Liver (tissue), 9 donors: ENCODE measurements around the gene SCNN1B. TPM values are rescaled to one million over a fixed set of nuclear protein-coding genes. Genes with fewer than 3 reads are reported as not detected.

ENCODE experiments used
- DNase-seq: peaks from one replicate; pipeline ENCODE4 v3.0.0-alpha.2; 2017; ENCODE audit warnings: low spot score
- H3K27ac ChIP-seq, 2 donors: one replicate each; pipeline ENCODE4 v1.7.0; 2013; ENCODE audit warnings: inconsistent platforms in 2 of 2, low read length in 2 of 2, control low read depth in 1 of 2, low read depth in 1 of 2, mild to moderate bottlenecking in 1 of 2
- H3K27me3 ChIP-seq, 4 donors: one replicate each; pipeline versions ENCODE4 v1.6.1 to v1.7.0; 2013; ENCODE audit warnings: low read length in 3 of 4, inconsistent platforms in 1 of 4, mild to moderate bottlenecking in 1 of 4, moderate library complexity in 1 of 4; ENCODE audit not compliant: control insufficient read depth in 4 of 4, insufficient read depth in 4 of 4
- H3K36me3 ChIP-seq, 4 donors: one replicate each; pipeline versions ENCODE4 v1.6.1 to v1.7.0; 2013; ENCODE audit warnings: low read length in 3 of 4, mild to moderate bottlenecking in 3 of 4, low read depth in 1 of 4, moderate library complexity in 1 of 4; ENCODE audit not compliant: control insufficient read depth in 4 of 4, insufficient read depth in 3 of 4
- H3K4me1 ChIP-seq, 4 donors: one replicate each; pipeline versions ENCODE4 v1.6.1 to v1.7.0; 2013; ENCODE audit warnings: low read length in 3 of 4, mild to moderate bottlenecking in 3 of 4, moderate library complexity in 1 of 4; ENCODE audit not compliant: control insufficient read depth in 4 of 4, insufficient read depth in 4 of 4
- H3K4me3 ChIP-seq, 3 donors: one replicate each; pipeline versions ENCODE4 v1.6.1 to v1.7.0; 2013; ENCODE audit warnings: low read length in 3 of 3, control low read depth in 1 of 3, low read depth in 1 of 3, mild to moderate bottlenecking in 1 of 3
- H3K9ac ChIP-seq, 2 donors: one replicate each; pipeline ENCODE4 v1.7.0; 2013; ENCODE audit warnings: low read length in 2 of 2, mild to moderate bottlenecking in 2 of 2, moderate library complexity in 2 of 2, control low read depth in 1 of 2, low read depth in 1 of 2
- H3K9me3 ChIP-seq, 4 donors: one replicate each; pipeline versions ENCODE4 v1.6.1 to v1.7.0; 2013; ENCODE audit warnings: low read length in 3 of 4; ENCODE audit not compliant: control insufficient read depth in 4 of 4
- FOXA2 ChIP-seq: IDR thresholded peaks from 2 replicates; pipeline ENCODE4 v1.6.1; 2016; ENCODE audit warnings: antibody characterized with exemption
- GABPA ChIP-seq, 2 donors: IDR thresholded peaks in 1 of 2; conservative IDR thresholded peaks in 1 of 2; 2 replicates each; pipeline ENCODE4 v1.6.1; 2016; ENCODE audit warnings: antibody characterized with exemption in 2 of 2, mild to moderate bottlenecking in 1 of 2, moderate library complexity in 1 of 2
- JUND ChIP-seq, 2 donors: IDR thresholded peaks; 2 replicates each; pipeline ENCODE4 v1.6.1; 2016; ENCODE audit warnings: antibody characterized with exemption in 2 of 2
- NR2F2 ChIP-seq: IDR thresholded peaks from 2 replicates; pipeline ENCODE4 v1.6.1; 2016; ENCODE audit warnings: antibody characterized with exemption
- RAD21 ChIP-seq, 2 donors: IDR thresholded peaks; 2 replicates each; pipeline ENCODE4 v1.6.1; 2016; ENCODE audit warnings: antibody characterized with exemption in 2 of 2, mild to moderate bottlenecking in 2 of 2
- RXRA ChIP-seq, 2 donors: IDR thresholded peaks; 2 replicates each; pipeline ENCODE4 v1.6.1; 2017 to 2018; ENCODE audit warnings: antibody characterized with exemption in 2 of 2, mild to moderate bottlenecking in 1 of 2
- SP1 ChIP-seq: IDR thresholded peaks from 2 replicates; pipeline ENCODE4 v1.6.1; 2018; ENCODE audit warnings: antibody characterized with exemption, mild to moderate bottlenecking
- YY1 ChIP-seq: IDR thresholded peaks from 2 replicates; pipeline ENCODE4 v1.6.1; 2016; ENCODE audit warnings: antibody characterized with exemption, mild to moderate bottlenecking
- WGBS: extraction: QIAGEN DNeasy Blood & Tissue Kit; methylation state at CpG from one replicate; pipeline ENCODE4 v1.1.7; 2013; 5-methylcytosine and 5-hydroxymethylcytosine counted together
- polyA plus RNA-seq, 2 donors: library from polyadenylated mRNA; stranded (reverse) in 1 of 2; unstranded in 1 of 2; fragments of 200-250 nt in 1 of 2; fragments of >200 nt in 1 of 2; fragmentation: Nextera tagmentation in 1 of 2; extraction: Ambion mirVana in 1 of 2; gene quantifications; one replicate each; pipeline versions ENCODE4 v1.2.1 to v1.2.3, GENCODE V29; 2013 to 2015
- total RNA-seq, 2 donors: library from RNA; depleted of rRNA; stranded (reverse); fragments of >200 nt; gene quantifications; one replicate each; pipeline ENCODE4 v1.2.3, GENCODE V29; 2014
- TF ChIP-seq, protein P1 (sequence below): IDR thresholded peaks from 2 replicates; pipeline ENCODE4 v1.6.1; 2016; ENCODE audit warnings: antibody characterized with exemption
- TF ChIP-seq, protein P2 (sequence below): fragments of 150-350 bp; IDR thresholded peaks from 2 replicates; pipeline ENCODE4 v1.5.1; 2017; ENCODE audit warnings: improper control_type of control experiment, low read depth, low read length; ENCODE audit not compliant: missing input control
- TF ChIP-seq, protein P3 (sequence below): IDR thresholded peaks from 2 replicates; pipeline ENCODE4 v1.6.1; 2016; ENCODE audit warnings: antibody characterized with exemption, mild to moderate bottlenecking
- TF ChIP-seq, protein P4 (sequence below): IDR thresholded peaks from 2 replicates; pipeline ENCODE4 v1.6.1; 2016; ENCODE audit warnings: antibody characterized with exemption
- TF ChIP-seq, protein P5 (sequence below): IDR thresholded peaks from 2 replicates; pipeline ENCODE4 v1.6.1; 2016; ENCODE audit warnings: antibody characterized with exemption
- donor health status: healthy.
- donor health status: healthy.
- donor health status: healthy.
- donor health status: healthy.
- donor health status: healthy.

Gene SCNN1B
- total and polyA plus RNA-seq, 4 donors: 0.08 to 0.17 (median 0.14) TPM; not detected in 1

DNA sequence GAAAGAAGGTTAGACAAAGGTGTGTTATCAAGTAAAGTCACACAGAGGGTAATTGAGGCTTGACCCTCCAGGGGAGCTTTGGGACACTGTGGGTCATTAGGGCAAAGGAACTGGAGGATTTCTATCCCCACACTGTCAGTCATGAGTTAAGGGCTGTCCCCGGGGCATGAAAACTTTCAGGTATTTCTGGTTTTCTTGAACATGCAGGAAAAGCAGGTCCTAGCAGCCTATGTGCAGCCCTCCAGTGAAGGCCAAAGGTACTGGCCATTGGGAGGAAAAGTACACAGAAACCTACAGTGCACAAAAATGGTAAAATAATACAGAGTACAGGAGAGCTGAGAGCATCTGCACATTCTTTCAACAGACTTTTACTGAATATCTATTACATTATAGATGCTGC lies 44.4 kb upstream of the SCNN1B start:
- WGBS: 59% methylated on average over 1 of the region's 1 CpG
- no peaks in the 10 kb centered on the region for H3K27me3 ChIP-seq
- no peak overlapping the region for H3K27ac ChIP-seq
- no peak overlapping the region for H3K9ac ChIP-seq
- no peak for DNase-seq
- no peaks in the 10 kb centered on the region for H3K9me3 ChIP-seq
- TF ChIP-seq YY1 (no peak), GABPA (IDR thresholded peaks at IDR 0.05 in 1 of 2, conservative IDR thresholded peaks at IDR 0.05 in 1 of 2) (no peak)
- no peaks in the 10 kb centered on the region for H3K4me1 ChIP-seq
- H3K36me3 ChIP-seq: no peaks in the 10 kb centered on the region
- no peak overlapping the region for H3K4me3 ChIP-seq

DNA sequence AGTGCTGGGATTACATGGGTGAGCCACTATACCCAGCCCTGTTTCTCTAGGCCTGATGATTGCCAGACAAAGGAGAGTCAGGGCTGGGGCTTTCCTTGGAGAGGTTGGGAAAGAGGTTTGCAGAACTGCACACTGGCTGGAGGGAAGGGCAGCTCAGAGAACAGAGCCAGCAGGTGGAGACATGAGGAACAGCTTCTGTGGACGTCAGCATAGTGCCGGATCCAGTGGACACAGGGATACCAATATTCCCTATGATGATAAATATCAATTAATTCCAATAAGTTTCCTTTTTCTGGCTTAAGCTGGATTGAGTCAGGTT lies 43.2 kb upstream of the SCNN1B start:
- Histone ChIP-seq H3K27me3 (no peaks in the 10 kb centered on the region), H3K9me3 (no peaks in the 10 kb centered on the region), H3K4me1 (no peaks in the 10 kb centered on the region), H3K27ac (no peak overlapping the region), H3K4me3 (no peak overlapping the region), H3K36me3 (no peaks in the 10 kb centered on the region), H3K9ac (no peak overlapping the region)
- TF ChIP-seq JUND (IDR thresholded peaks at IDR 0.05) (no peak), YY1 (no peak), FOXA2 (no peak), RAD21 (IDR thresholded peaks at IDR 0.05) (no peak), SP1 (no peak)
- TF ChIP-seq, protein P1, sequence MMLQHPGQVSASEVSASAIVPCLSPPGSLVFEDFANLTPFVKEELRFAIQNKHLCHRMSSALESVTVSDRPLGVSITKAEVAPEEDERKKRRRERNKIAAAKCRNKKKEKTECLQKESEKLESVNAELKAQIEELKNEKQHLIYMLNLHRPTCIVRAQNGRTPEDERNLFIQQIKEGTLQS: no peak
- TF ChIP-seq, protein P2, sequence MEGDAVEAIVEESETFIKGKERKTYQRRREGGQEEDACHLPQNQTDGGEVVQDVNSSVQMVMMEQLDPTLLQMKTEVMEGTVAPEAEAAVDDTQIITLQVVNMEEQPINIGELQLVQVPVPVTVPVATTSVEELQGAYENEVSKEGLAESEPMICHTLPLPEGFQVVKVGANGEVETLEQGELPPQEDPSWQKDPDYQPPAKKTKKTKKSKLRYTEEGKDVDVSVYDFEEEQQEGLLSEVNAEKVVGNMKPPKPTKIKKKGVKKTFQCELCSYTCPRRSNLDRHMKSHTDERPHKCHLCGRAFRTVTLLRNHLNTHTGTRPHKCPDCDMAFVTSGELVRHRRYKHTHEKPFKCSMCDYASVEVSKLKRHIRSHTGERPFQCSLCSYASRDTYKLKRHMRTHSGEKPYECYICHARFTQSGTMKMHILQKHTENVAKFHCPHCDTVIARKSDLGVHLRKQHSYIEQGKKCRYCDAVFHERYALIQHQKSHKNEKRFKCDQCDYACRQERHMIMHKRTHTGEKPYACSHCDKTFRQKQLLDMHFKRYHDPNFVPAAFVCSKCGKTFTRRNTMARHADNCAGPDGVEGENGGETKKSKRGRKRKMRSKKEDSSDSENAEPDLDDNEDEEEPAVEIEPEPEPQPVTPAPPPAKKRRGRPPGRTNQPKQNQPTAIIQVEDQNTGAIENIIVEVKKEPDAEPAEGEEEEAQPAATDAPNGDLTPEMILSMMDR: no peak
- TF ChIP-seq, protein P3, sequence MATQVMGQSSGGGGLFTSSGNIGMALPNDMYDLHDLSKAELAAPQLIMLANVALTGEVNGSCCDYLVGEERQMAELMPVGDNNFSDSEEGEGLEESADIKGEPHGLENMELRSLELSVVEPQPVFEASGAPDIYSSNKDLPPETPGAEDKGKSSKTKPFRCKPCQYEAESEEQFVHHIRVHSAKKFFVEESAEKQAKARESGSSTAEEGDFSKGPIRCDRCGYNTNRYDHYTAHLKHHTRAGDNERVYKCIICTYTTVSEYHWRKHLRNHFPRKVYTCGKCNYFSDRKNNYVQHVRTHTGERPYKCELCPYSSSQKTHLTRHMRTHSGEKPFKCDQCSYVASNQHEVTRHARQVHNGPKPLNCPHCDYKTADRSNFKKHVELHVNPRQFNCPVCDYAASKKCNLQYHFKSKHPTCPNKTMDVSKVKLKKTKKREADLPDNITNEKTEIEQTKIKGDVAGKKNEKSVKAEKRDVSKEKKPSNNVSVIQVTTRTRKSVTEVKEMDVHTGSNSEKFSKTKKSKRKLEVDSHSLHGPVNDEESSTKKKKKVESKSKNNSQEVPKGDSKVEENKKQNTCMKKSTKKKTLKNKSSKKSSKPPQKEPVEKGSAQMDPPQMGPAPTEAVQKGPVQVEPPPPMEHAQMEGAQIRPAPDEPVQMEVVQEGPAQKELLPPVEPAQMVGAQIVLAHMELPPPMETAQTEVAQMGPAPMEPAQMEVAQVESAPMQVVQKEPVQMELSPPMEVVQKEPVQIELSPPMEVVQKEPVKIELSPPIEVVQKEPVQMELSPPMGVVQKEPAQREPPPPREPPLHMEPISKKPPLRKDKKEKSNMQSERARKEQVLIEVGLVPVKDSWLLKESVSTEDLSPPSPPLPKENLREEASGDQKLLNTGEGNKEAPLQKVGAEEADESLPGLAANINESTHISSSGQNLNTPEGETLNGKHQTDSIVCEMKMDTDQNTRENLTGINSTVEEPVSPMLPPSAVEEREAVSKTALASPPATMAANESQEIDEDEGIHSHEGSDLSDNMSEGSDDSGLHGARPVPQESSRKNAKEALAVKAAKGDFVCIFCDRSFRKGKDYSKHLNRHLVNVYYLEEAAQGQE: no peak
- no peak for DNase-seq
- 60% methylated on average over 2 of the region's 2 CpGs for WGBS

DNA sequence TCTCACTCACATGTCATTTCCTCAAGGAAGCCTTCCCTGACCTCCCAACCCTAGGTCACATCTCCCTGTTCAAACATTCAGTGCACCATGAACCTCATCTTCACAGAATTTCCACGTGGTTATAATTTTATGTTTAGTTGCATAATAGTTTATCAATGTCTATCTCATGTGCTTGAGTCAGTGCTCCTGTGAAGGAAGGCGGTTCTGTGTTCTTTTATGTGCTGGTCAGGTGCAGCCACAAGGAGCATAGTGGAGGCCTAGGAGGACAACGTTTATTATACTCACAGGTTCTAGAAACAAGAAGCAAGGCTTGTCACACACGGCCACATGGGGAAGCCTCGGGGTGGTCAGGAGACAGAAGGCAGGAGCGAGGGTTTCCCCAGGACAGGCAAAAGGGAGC lies 34.5 kb upstream of the SCNN1B start:
- TF ChIP-seq FOXA2: no peak
- TF ChIP-seq GABPA (IDR thresholded peaks at IDR 0.05 in 1 of 2, conservative IDR thresholded peaks at IDR 0.05 in 1 of 2): no peak
- no peak for TF ChIP-seq RXRA (IDR thresholded peaks at IDR 0.05)
- TF ChIP-seq, protein P3: no peak
- TF ChIP-seq NR2F2: no peak
- TF ChIP-seq, protein P4, sequence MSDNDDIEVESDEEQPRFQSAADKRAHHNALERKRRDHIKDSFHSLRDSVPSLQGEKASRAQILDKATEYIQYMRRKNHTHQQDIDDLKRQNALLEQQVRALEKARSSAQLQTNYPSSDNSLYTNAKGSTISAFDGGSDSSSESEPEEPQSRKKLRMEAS: no peak
- no peak for TF ChIP-seq JUND (IDR thresholded peaks at IDR 0.05)
- TF ChIP-seq, protein P5, sequence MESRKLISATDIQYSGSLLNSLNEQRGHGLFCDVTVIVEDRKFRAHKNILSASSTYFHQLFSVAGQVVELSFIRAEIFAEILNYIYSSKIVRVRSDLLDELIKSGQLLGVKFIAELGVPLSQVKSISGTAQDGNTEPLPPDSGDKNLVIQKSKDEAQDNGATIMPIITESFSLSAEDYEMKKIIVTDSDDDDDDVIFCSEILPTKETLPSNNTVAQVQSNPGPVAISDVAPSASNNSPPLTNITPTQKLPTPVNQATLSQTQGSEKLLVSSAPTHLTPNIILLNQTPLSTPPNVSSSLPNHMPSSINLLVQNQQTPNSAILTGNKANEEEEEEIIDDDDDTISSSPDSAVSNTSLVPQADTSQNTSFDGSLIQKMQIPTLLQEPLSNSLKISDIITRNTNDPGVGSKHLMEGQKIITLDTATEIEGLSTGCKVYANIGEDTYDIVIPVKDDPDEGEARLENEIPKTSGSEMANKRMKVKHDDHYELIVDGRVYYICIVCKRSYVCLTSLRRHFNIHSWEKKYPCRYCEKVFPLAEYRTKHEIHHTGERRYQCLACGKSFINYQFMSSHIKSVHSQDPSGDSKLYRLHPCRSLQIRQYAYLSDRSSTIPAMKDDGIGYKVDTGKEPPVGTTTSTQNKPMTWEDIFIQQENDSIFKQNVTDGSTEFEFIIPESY: no peak
- Histone ChIP-seq H3K9me3 (no peaks in the 10 kb centered on the region), H3K9ac (no peak overlapping the region), H3K27me3 (no peaks in the 10 kb centered on the region), H3K36me3 (no peaks in the 10 kb centered on the region), H3K27ac (no peak overlapping the region), H3K4me1 (no peaks in the 10 kb centered on the region), H3K4me3 (no peak overlapping the region)
- no peak for DNase-seq
- 54% methylated on average over 6 of the region's 6 CpGs for WGBS
